GM21717 (cell line): ENCODE measurements around the gene GRIFIN.
"Not testable (repeated sequence)": the region's sequence is repeated elsewhere in the genome, so short reads cannot be mapped to it uniquely, and the experiment has no call there.

Experiments
- ATAC-seq: cut with Tn5 transposase; IDR thresholded peaks from one replicate; pipeline ENCODE4 v1.9.1; 2021; ENCODE audit warnings: mild to moderate bottlenecking, moderate library complexity; ENCODE audit not compliant: unreplicated experiment

GRIFIN gene

DNA sequence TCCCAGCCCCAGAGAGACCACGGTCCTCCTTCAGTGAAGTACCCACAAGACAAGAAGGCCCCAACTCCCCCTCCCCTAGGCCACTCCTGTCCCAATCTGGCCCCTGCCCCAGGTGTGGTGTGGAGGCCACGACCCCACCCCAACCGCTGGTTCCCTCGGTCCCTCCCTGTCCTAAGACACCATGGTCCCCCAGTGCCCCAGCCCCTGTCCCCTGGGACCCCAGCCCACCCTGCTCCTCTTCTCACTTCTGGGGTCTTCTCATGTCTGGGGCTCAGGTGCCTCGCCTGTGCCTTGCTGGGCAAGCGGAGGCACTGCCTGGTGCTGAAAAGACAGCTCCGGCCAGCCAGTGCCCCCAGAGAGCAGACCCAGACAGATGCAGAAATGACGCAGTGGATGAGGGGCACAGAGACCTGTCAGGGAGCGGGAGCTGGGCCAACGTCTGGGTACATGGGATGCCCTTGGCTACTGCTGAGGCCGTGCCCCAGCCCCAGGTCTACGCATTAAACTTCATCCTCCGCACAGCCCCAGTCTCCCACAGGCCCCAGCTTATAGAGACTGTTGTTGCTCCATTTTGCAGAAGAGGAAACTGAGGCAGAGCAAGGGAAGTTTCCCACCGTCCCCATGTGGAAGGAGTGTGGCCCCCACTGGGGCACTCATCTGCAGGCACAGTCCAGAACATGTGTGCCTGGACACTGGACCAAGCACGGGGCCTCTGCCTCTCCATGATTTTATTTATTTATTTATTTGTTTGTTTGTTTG, 14.8 kb downstream of the GRIFIN start:
- ATAC-seq: no peak

DNA sequence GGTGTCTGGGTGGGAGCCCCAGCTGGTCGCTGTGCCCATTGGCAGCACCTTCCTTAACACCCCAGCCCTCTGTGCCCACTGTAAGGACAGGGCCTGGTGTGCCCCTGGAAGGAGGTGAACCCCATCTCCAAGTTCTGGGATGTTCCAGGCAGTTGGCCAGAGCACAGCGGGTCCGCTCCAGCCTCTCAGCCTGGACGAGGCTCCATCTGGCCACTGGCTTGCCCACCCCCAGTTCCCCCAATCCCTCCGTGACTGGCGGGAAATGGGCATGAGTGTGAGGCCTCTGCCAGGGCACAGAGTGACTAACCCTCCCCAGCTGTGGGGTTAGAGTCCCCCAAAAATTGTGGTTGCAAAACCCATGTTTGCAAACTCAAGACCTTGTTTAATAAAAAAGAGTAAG, 15.6 kb downstream of the GRIFIN start:
- ATAC-seq: no peak

DNA sequence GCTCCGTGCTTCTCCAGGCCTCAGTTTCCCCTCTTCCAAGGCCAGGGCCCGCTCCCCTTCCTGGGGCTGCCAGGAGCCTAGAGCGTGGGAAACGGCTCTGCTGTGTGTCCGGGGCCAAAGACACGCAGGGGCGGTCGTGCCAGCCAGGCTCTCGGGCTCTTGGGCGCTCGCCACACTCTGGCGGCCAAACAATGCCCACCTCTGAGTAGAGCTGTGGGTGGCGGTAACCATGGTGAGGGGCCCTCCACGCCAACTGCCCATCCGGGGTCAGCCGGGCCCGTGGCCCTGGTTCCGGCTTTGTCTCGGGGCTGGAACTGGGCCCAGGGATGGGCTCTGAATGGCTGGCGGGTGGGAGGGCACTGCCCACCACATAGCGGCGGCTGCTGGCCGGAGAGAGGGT, 16.0 kb downstream of the GRIFIN start:
- no peak for ATAC-seq

DNA sequence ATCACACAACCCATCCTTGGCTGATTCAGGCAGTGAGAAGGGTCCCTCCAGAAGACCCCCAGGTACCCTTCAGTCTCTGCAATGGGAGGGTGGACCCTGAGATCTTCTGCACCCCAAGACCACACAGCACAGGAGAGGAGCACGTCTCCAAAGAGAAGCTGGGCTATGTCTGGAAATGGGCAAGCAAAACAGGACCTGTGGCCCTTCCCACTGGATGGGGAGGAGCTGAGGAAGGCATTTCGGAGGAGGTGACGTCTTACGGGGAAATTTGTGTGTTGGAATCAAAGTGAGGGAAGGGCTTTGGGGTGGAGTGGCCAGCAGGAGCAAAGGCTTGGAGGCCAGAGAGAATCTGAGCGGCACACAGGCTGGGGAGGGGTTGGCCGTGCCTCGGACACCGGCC, 16.5 kb downstream of the GRIFIN start:
- no peak for ATAC-seq

DNA sequence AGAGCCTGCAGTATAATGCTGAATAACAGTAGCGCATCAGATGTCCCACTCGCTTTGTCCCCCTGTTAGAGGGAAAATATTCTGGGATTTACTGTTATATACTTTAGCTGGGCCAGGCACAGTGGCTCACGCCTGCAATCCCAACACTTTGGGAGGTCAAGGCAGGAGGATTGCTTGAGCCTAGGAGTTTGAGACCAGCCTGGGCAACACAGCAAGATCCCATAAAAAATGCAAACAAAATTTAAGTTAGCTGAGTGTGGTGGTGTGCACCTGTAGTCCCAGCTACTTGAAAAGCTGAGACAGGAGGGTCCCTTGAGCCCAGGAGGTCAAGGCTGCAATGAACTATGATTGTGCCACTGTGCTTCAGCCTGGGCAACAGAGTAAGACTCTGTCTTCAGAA, 22.3 kb downstream of the GRIFIN start:
- ATAC-seq: not testable (repeated sequence)

DNA sequence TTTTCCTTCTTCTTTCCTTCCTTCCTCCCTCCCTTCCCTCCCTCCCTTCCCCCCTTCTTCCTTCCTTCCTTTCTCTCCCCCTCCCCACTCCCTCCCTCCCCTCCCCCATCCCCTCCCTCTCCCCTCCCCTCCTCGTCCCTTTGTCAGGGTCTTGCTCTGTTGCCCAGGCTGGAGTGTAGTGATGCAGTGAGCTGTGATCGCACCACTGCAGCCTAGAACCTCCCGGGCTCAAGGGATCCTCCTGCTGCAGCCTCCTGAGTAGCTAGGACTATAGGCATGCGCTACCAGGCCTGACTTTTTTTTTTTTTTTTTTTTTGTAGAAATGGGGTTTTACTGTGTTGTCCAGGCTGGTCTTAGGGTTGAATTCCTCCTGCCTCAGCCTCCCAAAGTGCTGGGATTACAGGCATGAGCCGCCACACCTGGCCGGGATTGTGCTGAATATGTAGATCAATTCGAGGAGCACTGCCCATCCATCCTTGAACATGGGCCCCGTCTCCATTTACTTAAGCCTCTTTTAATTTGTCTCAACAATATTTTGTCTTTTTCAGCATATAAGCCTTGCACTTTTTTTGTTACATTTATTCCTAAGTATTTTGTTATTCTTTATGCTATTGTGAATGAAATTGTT, 23.4 kb downstream of the GRIFIN start:
- ATAC-seq: no peak

DNA sequence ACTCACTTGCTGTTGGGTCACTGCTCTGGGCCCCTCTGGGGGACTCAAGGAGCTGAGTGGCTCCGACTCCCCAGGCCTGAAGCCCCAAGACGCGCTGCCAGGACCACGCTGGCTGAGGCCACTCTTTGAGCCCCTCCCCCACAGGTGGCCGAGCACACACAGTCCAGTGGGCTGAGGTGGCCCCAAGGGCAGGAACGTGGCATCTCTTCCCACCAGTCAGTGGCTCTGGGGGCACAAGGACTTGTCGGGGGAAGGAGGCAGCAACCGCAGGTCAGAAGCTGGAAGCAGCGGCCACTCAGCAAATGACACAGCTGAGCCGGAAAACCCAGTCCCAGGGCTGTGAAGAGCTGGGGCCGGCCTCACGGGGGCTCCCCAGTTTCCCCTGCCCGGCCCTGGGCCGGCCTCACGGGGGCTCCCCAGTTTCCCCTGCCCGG, 24.1 kb downstream of the GRIFIN start:
- ATAC-seq: no peak

DNA sequence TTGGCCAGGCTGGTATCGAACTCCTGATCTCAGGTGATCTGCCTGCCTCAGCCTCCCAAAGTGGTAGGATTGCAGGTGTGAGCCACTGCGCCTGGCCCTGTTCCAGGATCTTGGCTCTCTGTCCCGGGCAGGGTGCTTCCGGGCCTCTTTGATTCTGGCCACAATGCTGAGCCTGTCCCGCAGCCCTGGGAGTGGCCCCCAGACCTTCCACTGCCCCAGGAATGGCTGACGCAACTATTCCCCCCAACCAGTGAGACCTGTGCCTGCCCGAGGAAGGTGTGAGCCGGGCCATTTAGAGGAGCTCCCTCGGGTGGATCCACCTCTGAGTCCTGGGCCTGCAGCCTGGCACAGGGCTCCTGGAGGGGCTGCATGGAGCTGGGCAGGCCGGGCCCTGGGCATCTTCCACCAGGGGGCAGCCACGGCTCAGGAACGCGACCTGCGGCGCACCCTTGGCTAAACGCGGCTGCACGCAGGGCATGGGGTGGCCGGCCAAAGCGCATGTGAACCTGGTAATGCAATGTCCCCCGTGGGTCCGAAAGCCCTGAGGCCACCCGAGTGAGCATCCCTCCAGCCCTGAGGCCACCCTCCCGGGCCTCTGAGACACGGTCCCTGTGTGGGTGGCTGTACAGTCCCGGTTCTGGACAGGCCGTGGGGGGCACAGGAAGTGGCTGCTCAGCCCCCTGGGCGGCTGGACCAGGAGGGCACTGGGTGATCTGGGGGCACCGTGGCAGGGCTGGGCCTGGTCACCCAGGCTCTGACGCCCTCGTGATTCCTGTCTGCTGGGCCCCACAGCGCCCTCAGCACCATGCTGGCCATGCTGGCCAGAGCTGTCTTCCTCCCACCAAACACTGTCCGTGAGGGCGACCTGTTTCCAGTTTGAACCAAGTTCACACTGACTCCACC, 24.8 kb downstream of the GRIFIN start:
- ATAC-seq: no peak

DNA sequence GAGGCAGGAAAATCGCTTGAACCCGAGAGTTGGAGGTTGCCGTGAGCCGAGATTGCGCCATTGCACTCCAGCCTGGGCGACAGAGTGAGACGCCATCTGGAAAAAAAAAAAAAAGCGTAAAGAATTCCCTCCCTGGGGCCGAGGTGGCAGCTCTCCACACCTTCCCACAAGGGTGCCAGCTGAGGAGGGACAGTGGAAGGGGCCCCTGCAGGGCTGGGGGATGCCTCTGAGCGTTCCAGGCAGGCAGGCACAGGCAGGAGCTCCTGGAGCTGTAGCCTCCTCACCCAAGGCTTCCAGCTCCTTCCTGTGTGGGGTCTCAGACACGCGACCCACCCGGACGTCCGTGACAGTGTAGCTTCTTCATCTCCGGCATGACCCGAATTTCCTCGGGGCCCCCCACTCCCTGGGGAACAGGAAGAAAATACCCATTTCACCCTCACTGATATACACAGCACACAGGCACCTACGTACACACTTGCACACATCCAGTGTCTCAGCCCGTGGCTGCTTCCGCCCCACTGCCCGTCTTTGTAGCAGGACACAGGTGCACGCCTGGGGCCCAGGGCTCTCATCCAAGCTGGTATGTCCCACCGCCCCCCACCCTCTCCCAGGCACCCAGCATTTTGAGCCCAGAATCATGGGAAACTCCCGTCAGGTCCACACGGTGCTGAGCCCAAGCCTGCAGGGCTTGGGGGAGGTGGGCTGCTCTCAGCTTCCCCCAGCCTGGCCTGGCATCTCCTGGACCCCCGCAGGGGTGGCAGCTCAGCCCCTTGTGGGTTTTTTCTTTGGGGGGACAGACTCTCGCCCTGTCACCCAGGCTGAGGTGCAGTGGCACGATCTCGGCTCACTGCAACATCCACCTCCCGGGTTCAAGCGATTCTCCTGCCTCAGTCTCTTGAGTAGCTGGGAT, 25.7 kb downstream of the GRIFIN start:
- ATAC-seq: no peak

DNA sequence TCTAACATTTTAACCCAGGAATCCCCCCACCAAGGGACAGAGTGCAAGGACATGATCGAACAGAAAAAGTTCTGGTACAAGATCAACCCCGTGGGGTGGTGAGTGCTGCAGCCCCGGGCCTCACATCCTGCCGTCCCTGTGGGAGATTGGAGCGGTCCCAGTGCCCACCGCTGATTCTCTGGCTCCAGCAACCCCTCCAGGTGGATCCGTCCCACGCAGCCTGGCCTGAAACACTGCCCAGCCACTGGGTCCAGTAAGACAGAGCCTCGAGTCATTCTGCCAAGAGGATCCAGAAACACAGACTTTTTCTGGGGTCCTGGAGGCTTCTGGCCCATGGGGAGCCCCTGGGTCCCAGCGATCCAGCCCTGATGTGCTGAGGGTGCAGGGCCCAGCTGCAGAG, 29.5 kb downstream of the GRIFIN start:
- ATAC-seq: no peak

DNA sequence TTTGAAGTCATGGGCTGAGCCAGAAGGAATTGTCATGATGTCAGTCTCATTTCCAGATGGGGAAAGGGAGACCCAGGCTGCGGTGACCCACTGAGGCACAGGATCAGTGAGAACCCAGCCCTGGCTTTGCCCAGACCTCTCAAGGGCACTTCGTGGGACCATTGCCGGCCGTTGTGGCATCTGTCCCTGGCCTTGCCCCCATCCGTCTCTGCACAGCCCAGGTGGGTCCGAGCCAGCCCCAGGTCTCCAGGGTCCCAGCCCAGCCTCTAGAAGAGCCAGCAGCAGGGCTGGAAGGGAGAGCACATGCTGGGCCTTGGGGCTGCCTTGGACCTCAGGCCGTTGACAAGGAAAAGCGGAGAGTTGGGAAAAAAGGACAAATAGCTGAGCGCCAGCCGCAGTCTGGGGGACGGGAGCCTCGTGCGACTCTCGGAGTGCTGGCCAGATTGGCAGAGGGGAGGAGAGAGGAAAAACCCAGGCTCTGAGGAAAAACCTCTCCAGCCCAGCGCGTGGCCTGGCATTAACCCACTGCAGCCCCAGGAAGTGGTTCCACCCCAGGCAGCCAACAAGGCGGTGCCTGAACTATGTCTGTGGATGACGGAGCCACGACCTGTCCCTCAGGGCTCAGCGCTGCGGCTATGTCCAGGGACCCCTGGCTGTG, 30.2 kb downstream of the GRIFIN start:
- ATAC-seq: no peak

DNA sequence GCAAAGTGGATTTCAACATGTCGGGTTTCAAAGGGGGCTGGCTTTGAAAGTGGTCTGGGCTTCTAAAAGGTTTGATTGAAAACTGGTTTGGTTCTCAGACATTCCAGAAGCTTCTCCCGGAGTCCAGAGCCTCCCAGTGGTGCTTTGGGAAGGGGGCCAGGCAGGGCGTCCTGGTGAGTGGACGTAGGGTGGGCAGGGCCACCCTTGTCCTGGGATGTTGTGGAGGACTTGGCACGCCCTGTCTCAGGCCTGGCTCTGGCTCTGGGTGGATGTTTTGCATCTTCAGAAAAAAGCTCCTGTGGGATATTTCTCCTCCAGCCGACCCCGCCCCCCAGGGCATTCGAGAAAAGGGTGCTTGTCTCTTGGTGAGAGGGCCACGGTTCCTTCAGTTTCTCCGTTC, 31.2 kb downstream of the GRIFIN start:
- no peak for ATAC-seq

DNA sequence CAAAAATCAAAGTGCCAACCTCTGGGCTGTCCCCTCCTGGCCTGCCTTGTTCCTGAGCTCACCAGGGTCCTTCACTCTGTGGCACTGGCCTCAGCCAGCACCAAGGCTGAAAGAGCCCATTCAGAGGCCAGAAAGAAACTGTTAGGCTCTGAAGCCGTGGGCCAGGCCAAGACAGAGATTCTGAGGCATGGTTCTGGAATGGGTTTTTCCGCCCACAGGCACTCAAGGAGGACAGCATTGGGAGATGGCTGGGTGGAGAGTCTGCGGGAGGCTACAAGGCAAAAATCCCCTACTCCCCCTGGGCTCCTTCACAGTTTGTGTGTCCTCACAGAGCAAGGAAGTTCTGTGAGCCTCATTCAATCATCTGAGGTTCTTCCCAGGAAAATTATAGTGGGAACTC, 31.7 kb downstream of the GRIFIN start:
- ATAC-seq: no peak

DNA sequence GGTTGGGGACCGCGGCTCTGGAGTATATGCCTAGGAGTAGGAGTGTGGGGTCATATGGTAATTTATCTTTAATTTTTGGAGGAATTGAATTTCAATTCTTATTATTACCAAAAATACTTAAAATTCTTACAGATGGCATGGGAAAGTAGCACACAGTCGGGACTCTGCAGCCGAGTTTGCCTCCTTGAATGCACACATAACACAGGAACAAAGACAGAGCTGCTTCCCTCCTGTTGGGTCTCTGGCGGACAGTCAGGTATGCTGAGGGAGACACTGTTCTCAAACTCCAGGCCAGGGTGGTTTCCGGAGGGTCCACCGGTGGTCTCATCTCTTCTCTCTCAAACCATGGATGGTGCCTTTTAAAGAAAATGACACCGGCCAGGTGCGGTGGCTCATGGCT, 32.7 kb downstream of the GRIFIN start:
- ATAC-seq: no peak

DNA sequence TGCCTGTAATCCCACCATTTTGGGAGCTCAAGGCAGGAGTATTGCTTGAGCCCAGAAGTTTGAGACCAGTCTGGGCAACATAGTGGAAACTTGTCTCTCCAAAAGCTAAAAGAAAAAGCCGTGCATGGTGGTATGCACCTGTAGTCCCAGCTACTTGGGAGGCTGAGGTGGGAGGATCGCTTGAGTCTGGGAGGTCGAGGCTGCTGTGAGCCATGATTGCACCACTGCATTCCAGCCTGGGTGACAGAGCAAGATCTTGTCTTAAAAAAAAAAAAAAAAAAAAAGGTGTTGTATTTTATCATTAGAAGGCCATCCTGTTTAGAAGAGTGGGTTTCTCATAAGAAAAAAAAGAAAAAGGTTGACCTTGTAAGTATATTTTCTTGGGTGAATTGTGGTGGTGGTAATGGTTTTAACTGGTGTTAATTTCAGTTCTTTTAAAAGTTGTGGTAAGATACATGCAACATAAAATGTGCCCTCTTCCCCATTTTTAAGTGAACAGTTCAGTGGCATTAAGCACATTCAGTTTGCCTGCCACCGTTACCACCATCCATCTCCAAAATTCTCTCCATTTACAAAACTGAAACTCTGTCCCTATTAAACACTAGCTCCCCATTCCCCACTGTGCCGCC, 34.7 kb downstream of the GRIFIN start:
- ATAC-seq: no peak

DNA sequence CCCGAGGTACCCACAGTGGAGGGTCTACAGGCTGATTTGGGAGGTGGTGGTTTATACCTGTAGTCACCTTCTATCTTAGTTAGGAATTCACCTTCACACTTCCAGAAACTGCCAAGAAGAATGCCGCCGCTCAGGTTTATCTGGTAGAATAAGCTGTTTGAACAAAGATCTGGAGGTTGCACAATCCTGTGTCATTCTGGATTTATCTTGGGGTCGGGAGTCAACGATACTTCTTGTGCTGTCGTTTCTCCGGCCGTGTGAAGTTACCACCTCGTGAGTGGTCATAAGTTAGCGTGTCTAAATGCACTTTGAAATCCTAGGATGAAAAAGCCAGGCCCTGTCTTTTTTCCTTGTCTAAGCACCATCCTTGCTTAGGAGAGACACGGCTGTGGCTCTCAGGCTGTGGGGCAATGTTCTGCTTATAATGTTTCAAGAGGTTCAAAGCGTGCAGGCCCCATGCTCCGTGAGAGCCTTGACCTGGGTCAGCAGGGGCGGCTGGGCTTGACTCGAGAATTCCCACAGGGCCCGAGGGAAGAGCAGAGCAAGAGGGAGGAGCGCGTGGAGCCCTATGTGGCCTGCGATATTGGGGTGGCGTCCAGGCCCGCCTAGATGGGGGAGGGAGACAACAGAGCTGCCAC, 35.5 kb downstream of the GRIFIN start:
- no peak for ATAC-seq

DNA sequence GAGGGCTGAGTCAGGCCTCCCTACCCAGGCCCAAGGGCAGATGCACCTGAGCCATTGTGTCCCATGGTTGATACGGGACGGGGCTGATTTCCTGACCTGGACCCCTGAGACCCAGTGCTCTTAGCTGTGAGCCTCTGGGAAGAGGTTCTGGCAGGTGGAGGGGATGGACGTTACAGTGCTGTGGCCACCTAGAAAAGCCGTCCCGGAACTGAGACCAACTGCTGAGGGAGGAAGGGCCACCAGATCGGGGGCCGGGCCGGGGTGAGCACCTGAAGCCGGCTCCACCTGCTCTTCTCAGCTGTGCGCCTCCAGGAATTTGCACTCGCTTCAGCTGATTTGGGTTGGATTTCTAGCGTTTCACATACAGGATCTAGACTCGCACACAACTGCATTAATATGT, 37.4 kb downstream of the GRIFIN start:
- ATAC-seq: no peak

DNA sequence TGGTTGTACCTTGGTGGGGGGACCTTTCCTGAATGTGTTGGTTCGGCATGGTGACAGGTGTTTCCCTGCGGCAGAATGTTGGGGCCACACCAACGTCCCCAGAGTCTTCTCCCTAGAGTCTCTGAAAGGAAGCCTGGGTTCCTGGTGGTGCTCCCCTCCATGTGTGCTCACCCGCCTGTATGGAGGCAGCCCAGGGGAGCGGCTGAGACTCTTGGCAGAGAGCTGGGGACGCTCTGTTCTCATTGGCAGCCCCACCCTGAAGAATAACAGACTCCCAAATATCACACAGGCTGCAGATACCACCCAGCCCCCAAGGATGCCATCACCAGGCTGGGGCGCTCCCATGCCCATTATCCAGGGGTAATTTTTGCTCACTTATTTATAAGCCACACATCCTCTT, 38.0 kb downstream of the GRIFIN start:
- no peak for ATAC-seq

DNA sequence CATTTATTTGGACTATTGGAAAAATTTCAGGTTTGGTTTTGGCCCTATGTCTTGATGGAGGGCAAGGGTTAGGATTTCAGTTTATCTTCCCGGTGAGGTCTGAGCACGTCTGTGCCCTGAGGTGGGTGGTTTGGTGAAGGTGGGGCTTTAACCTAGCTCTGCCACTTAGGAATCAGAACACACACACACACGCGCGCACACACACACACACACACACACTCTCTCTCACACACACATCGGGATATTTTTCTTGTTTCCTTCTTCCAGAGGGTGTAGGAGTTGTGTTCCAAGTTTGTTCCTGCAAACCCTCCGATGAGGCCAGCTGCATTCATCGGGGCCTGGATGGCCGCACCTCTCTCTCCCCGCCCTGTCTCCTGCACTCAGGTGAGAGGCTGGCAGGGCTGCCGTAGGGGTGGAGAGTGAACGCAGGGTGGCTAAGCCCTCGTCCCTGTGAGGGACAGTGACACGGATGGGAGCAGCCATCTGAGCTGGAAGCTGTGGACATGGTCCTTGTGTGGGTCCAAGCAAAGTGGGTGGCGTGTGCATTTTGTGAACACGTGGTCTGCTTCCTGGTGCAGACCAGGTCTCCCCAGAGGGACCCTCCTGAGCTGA, 38.6 kb downstream of the GRIFIN start:
- ATAC-seq: no peak
